GM12878 (cell line): Measurements from ENCODE around the gene DNMBP. TPM values are rescaled to one million over a fixed set of nuclear protein-coding genes. Genes with fewer than 3 reads are reported as not detected.

ENCODE experiments used
- ATAC-seq: fragments of 200-7000 bp; cut with Tn5 transposase; 3 replicates; pipeline ENCODE4 v1.9.1; 2020; ENCODE audit warnings: mild to moderate bottlenecking, moderate library complexity
- BruUV-seq: library from RNA; stranded (reverse); fragments of 400-500 nt; replicated peaks from 2 replicates; lab custom pipeline; 2021; lab: Mats Ljungman, UMichigan
- CTCF ChIA-PET: fragments of 300-600 bp; sonication (Branson Sonifier 250); formaldehyde crosslinking; extraction: SDS; loops from one replicate; lab custom pipeline; 2021; ENCODE audit warnings: inconsistent platforms; lab: Yijun Ruan, JAX
- POLR2A ChIA-PET: fragments of 350-600 bp; formaldehyde crosslinking; extraction: SDS; loops from one replicate; lab custom pipeline; 2021; ENCODE audit warnings: inconsistent platforms; lab: Charles Lee
- RAD21 ChIA-PET: fragments of 300-600 bp; sonication (Branson Sonifier 250); formaldehyde crosslinking; loops from one replicate; lab custom pipeline; 2023; ENCODE audit warnings: antibody characterized with exemption; ENCODE audit not compliant: unreplicated experiment; lab: Charles Lee
- SMC1A ChIA-PET: fragments of 300-600 bp; sonication (Branson Sonifier 250); formaldehyde crosslinking; loops from one replicate; lab custom pipeline; 2023; ENCODE audit not compliant: unreplicated experiment, uncharacterized antibody; lab: Charles Lee
- DNase-seq: peaks from one replicate; pipeline ENCODE4 v3.0.0-alpha.2; 2011; ENCODE audit warnings: low read depth, low spot score
- FAIRE-seq: peaks from 3 replicates; lab custom pipeline; 2011; peaks lifted over from hg19 to GRCh38; lab: Jason Lieb, UNC
- H2AFZ ChIP-seq: 2 replicates; pipeline ENCODE4 v1.6.0; 2011; ENCODE audit warnings: low read depth, low read length, control low read depth; ENCODE audit not compliant: control insufficient read depth
- H3K27ac ChIP-seq: 2 replicates; pipeline ENCODE4 v1.5.1; 2011; ENCODE audit warnings: control low read depth; ENCODE audit not compliant: control insufficient read depth, insufficient read depth
- H3K27me3 ChIP-seq, 2 experiments: replicated peaks in 1 of 2; 2 replicates each; pipeline versions ENCODE4 v1.6.0 to v1.6.1; 2011; ENCODE audit warnings: low read length in 1 of 2; ENCODE audit not compliant: control insufficient read depth in 2 of 2, insufficient read depth in 2 of 2
- H3K36me3 ChIP-seq, 2 experiments: 2 replicates each; pipeline ENCODE4 v1.5.1; 2011; ENCODE audit warnings: low read length in 1 of 2; ENCODE audit not compliant: control insufficient read depth in 2 of 2, insufficient read depth in 2 of 2
- H3K4me1 ChIP-seq: 2 replicates; pipeline ENCODE4 v1.6.1; 2011; ENCODE audit warnings: mild to moderate bottlenecking, low read length, moderate library complexity, mixed read lengths; ENCODE audit not compliant: control insufficient read depth, insufficient read depth
- H3K4me2 ChIP-seq: 2 replicates; pipeline ENCODE4 v1.6.0; 2011; ENCODE audit warnings: control low read depth; ENCODE audit not compliant: control insufficient read depth, insufficient read depth
- H3K4me3 ChIP-seq: fragments of 200-600 bp; sonication (generic); 2 replicates; pipeline ENCODE4 v1.5.1; 2016
- H3K79me2 ChIP-seq: 2 replicates; pipeline ENCODE4 v1.6.0; 2011; ENCODE audit warnings: low read length; ENCODE audit not compliant: control insufficient read depth, insufficient read depth
- H3K9ac ChIP-seq: 2 replicates; pipeline ENCODE4 v1.8.0; 2011; ENCODE audit warnings: low read length, control low read depth, mixed read lengths; ENCODE audit not compliant: control insufficient read depth, insufficient read depth
- H3K9me3 ChIP-seq: replicated peaks from 3 replicates; pipeline ENCODE4 v1.5.1; 2011; ENCODE audit warnings: mild to moderate bottlenecking, low read length; ENCODE audit not compliant: control insufficient read depth, insufficient read depth
- H4K20me1 ChIP-seq: 2 replicates; pipeline ENCODE4 v1.6.0; 2011; ENCODE audit not compliant: control insufficient read depth, insufficient read depth
- ATF7 ChIP-seq: fragments of 450-650 bp; IDR thresholded peaks from 2 replicates; pipeline ENCODE4 v1.6.1; 2016; ENCODE audit warnings: low read depth, mild to moderate bottlenecking
- EGR1 ChIP-seq, 2 experiments: IDR thresholded peaks; 1 replicate in 1 of 2; 2 replicates in 1 of 2; pipeline ENCODE4 v1.6.1; 2011 to 2012; ENCODE audit warnings: low read depth in 2 of 2, low read length in 2 of 2, borderline replicate concordance in 1 of 2, mild to moderate bottlenecking in 1 of 2, moderate library complexity in 1 of 2
- ETV6 ChIP-seq, 2 experiments: fragments of 450-650 bp in 1 of 2; IDR thresholded peaks in 1 of 2; conservative IDR thresholded peaks in 1 of 2; 2 replicates each; pipeline ENCODE4 v1.6.1; 2014; ENCODE audit warnings: antibody characterized with exemption in 1 of 2, borderline replicate concordance in 1 of 2, low read depth in 1 of 2, mild to moderate bottlenecking in 1 of 2, moderate library complexity in 1 of 2
- HDAC6 ChIP-seq: fragments of 200-600 bp; sonication (generic); IDR thresholded peaks from one replicate; pipeline ENCODE4 v1.8.0; 2017; ENCODE audit warnings: antibody characterized with exemption; ENCODE audit not compliant: unreplicated experiment
- KLF5 ChIP-seq: fragments of 450-650 bp; IDR thresholded peaks from 2 replicates; pipeline ENCODE4 v1.6.1; 2014; ENCODE audit warnings: mild to moderate bottlenecking; ENCODE audit not compliant: partially characterized antibody
- NFYA ChIP-seq: IDR thresholded peaks from 2 replicates; pipeline ENCODE4 v1.6.1; 2011; ENCODE audit warnings: low read depth, mild to moderate bottlenecking, low read length, improper control_type of control experiment, borderline replicate concordance
- RELA ChIP-seq: fragments of 450-650 bp; IDR thresholded peaks from 2 replicates; pipeline ENCODE4 v1.8.0; 2014; ENCODE audit warnings: borderline replicate concordance; ENCODE audit not compliant: partially characterized antibody
- SREBF1 ChIP-seq: IDR thresholded peaks from 2 replicates; pipeline ENCODE4 v1.6.1; 2012; ENCODE audit warnings: mild to moderate bottlenecking, low read length
- TBL1XR1 ChIP-seq: IDR thresholded peaks from 2 replicates; pipeline ENCODE4 v1.6.1; 2012; ENCODE audit warnings: low read depth, low read length, improper control_type of control experiment
- ZNF622 ChIP-seq: fragments of 450-650 bp; IDR thresholded peaks from 2 replicates; pipeline ENCODE4 v1.6.1; 2017; ENCODE audit warnings: mild to moderate bottlenecking, inconsistent platforms
- WGBS: methylation state at CpG from one replicate; pipeline ENCODE4 v1.1.6; 2016; ENCODE audit warnings: low lambda C conversion rate; ENCODE audit not compliant: insufficient replicate concordance, insufficient coverage; ENCODE audit errors: missing lambda C conversion rate; 5-methylcytosine and 5-hydroxymethylcytosine counted together
- in situ Hi-C: fragments of 300-500 bp; cut with MboI; formaldehyde crosslinking; loops from 9 replicates; pipeline ENCODE4 v1.14.3; 2018; ENCODE audit warnings: mixed read lengths
- intact Hi-C: fragments of 100-400 bp; cut with micrococcal nuclease; formaldehyde crosslinking; loops from one replicate; pipeline ENCODE4 v1.14.2; 2022; ENCODE audit not compliant: unreplicated experiment
- polyA plus RNA-seq, 11 experiments: library from polyadenylated mRNA; depleted of rRNA in 4 of 11; unstranded in 6 of 11; stranded (reverse) in 5 of 11; fragments of >200 nt; fragmentation: Nextera tagmentation in 4 of 11; fragmentation: Illumina TruSeq in 1 of 11; extraction: Ambion mirVana in 4 of 11; extraction: Trizol in 1 of 11; gene quantifications; 1 replicate in 1 of 11; 2 replicates in 10 of 11; pipeline versions ENCODE4 v1.2.1 to v1.2.3, GENCODE V29; 2011 to 2016; ENCODE audit warnings: inconsistent platforms in 2 of 11, missing spikeins in 2 of 11, low read depth in 1 of 11
- total RNA-seq, 4 experiments: library from RNA; depleted of rRNA in 3 of 4; stranded (reverse); fragments of >200 nt in 3 of 4; fragmentation: Illumina TruSeq in 1 of 4; extraction: Trizol in 1 of 4; gene quantifications; 2 replicates each; pipeline versions ENCODE4 v1.2.1 to v1.2.3, GENCODE V29; 2013 to 2021
- TF ChIP-seq, protein P1 (sequence below): fragments of 450-650 bp; IDR thresholded peaks from 2 replicates; pipeline ENCODE4 v1.6.1; 2017; ENCODE audit warnings: low read depth, mild to moderate bottlenecking, moderate library complexity
- TF ChIP-seq, protein P2 (sequence below): fragments of 450-650 bp; IDR thresholded peaks from 2 replicates; pipeline ENCODE4 v1.6.1; 2017; ENCODE audit warnings: mild to moderate bottlenecking, moderate library complexity
- TF ChIP-seq, protein P3 (sequence below): fragments of 450-650 bp; IDR thresholded peaks from 2 replicates; pipeline ENCODE4 v1.6.1; 2017; ENCODE audit warnings: mild to moderate bottlenecking, low read depth, inconsistent platforms; ENCODE audit not compliant: poor library complexity, severe bottlenecking

Gene DNMBP
- total and polyA plus RNA-seq, 10 of the 15 experiments (the other 5 are each of a cell fraction or from before 2014, with no cell fraction given): 7.1 to 45.0 (median 22.0) TPM

- ChIA-PET SMC1A (interaction anchor here (1.2 to 17.5 kb wide), 7 partner anchors 9 to 136 kb away, joined by 3 to 531 read pairs (median 4); partner anchors contain the start of gene DNMBP), RAD21 (interaction anchor here (1.4 to 15.1 kb wide), 4 partner anchors 25 to 64 kb away, joined by 3 to 255 read pairs (median 22); partner anchors contain the start of gene DNMBP), POLR2A (interaction anchor here (0.5 to 9.5 kb wide), 4 partner anchors 12 to 40 kb away, joined by 3 to 124 read pairs (median 6); partner anchors contain the start of gene DNMBP), CTCF (interaction anchor here (1.2 to 16.3 kb wide), 5 partner anchors 9 to 64 kb away, joined by 4 to 318 read pairs (median 5); partner anchors contain the start of gene DNMBP)
- peak overlapping the region; percentile 25; the same call in 1 of the 2 replicates for H3K9ac ChIP-seq
- H3K36me3 ChIP-seq: peaks cover 0 to 6% of the 10 kb centered on the region in 2 experiments; a peak in 2 of 4 replicates
- no peak overlapping the region for H3K4me3 ChIP-seq
- DNase-seq (no peak), FAIRE-seq (no peak), ATAC-seq (no peak)
- H3K27ac ChIP-seq: peak overlapping the region; percentile 73
- no peak overlapping the region; the same call in 1 of the 2 replicates for H3K4me2 ChIP-seq
- no TSS peak for BruUV-seq
- no peaks in the 10 kb centered on the region for H4K20me1 ChIP-seq
- intact Hi-C loops (no loop called here), in situ Hi-C loops (no loop called here)
- no peaks in the 10 kb centered on the region for H3K27me3 ChIP-seq
- peaks cover 99% of the 10 kb centered on the region for H3K79me2 ChIP-seq
- no peak overlapping the region for H2AFZ ChIP-seq
- H3K9me3 ChIP-seq: no peaks in the 10 kb centered on the region
- H3K4me1 ChIP-seq: peaks cover 75% of the 10 kb centered on the region
- over 99% methylated on average over 6 of the region's 6 CpGs for WGBS
- TF ChIP-seq HDAC6: no peak
- TF ChIP-seq TBL1XR1: no peak
- no peak for TF ChIP-seq NFYA
- TF ChIP-seq, protein P1, sequence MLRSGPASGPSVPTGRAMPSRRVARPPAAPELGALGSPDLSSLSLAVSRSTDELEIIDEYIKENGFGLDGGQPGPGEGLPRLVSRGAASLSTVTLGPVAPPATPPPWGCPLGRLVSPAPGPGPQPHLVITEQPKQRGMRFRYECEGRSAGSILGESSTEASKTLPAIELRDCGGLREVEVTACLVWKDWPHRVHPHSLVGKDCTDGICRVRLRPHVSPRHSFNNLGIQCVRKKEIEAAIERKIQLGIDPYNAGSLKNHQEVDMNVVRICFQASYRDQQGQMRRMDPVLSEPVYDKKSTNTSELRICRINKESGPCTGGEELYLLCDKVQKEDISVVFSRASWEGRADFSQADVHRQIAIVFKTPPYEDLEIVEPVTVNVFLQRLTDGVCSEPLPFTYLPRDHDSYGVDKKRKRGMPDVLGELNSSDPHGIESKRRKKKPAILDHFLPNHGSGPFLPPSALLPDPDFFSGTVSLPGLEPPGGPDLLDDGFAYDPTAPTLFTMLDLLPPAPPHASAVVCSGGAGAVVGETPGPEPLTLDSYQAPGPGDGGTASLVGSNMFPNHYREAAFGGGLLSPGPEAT: no peak
- TF ChIP-seq, protein P2, sequence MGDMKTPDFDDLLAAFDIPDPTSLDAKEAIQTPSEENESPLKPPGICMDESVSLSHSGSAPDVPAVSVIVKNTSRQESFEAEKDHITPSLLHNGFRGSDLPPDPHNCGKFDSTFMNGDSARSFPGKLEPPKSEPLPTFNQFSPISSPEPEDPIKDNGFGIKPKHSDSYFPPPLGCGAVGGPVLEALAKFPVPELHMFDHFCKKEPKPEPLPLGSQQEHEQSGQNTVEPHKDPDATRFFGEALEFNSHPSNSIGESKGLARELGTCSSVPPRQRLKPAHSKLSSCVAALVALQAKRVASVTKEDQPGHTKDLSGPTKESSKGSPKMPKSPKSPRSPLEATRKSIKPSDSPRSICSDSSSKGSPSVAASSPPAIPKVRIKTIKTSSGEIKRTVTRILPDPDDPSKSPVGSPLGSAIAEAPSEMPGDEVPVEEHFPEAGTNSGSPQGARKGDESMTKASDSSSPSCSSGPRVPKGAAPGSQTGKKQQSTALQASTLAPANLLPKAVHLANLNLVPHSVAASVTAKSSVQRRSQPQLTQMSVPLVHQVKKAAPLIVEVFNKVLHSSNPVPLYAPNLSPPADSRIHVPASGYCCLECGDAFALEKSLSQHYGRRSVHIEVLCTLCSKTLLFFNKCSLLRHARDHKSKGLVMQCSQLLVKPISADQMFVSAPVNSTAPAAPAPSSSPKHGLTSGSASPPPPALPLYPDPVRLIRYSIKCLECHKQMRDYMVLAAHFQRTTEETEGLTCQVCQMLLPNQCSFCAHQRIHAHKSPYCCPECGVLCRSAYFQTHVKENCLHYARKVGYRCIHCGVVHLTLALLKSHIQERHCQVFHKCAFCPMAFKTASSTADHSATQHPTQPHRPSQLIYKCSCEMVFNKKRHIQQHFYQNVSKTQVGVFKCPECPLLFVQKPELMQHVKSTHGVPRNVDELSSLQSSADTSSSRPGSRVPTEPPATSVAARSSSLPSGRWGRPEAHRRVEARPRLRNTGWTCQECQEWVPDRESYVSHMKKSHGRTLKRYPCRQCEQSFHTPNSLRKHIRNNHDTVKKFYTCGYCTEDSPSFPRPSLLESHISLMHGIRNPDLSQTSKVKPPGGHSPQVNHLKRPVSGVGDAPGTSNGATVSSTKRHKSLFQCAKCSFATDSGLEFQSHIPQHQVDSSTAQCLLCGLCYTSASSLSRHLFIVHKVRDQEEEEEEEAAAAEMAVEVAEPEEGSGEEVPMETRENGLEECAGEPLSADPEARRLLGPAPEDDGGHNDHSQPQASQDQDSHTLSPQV: no peak
- no peak for TF ChIP-seq SREBF1
- TF ChIP-seq EGR1 (IDR thresholded peaks at IDR 0.05; ENCODE audit: borderline replicate concordance in 1 of 2, low read depth in 2 of 2, low read length in 2 of 2): no peak
- TF ChIP-seq, protein P3, sequence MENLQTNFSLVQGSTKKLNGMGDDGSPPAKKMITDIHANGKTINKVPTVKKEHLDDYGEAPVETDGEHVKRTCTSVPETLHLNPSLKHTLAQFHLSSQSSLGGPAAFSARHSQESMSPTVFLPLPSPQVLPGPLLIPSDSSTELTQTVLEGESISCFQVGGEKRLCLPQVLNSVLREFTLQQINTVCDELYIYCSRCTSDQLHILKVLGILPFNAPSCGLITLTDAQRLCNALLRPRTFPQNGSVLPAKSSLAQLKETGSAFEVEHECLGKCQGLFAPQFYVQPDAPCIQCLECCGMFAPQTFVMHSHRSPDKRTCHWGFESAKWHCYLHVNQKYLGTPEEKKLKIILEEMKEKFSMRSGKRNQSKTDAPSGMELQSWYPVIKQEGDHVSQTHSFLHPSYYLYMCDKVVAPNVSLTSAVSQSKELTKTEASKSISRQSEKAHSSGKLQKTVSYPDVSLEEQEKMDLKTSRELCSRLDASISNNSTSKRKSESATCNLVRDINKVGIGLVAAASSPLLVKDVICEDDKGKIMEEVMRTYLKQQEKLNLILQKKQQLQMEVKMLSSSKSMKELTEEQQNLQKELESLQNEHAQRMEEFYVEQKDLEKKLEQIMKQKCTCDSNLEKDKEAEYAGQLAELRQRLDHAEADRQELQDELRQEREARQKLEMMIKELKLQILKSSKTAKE: no peak
- no peak for TF ChIP-seq ZNF622
- no peak for TF ChIP-seq ATF7
- no peak for TF ChIP-seq KLF5
- TF ChIP-seq ETV6 (conservative IDR thresholded peaks at IDR 0.05 in 1 of 2, IDR thresholded peaks at IDR 0.05 in 1 of 2; ENCODE audit: borderline replicate concordance in 1 of 2, low read depth in 1 of 2): no peak
- no peak for TF ChIP-seq RELA
These were observed 28.1 kb downstream of the DNMBP start for GRCh38 chr10:99981581-99982199.
